Body of pancreas (tissue), 4 donors: ENCODE measurements around the gene DDHD1. TPM values are rescaled to one million over a fixed set of nuclear protein-coding genes. Genes with fewer than 3 reads are reported as not detected.

Experiments
- ATAC-seq: fragments of 150-250 bp; one replicate; pipeline ENCODE4 v1.9.1; 2016
- DNase-seq, 4 donors: peaks; one replicate each; pipeline ENCODE4 v3.0.0-alpha.2; 2019
- H3K27ac ChIP-seq, 4 donors: fragments of 200-600 bp; sonication (generic); 1 replicate in 3 of 4; 2 replicates in 1 of 4; pipeline versions ENCODE4 v1.5.1 to v1.6.1; 2016 to 2019; ENCODE audit warnings: mild to moderate bottlenecking in 1 of 4, mixed read lengths in 1 of 4, moderate library complexity in 1 of 4
- H3K27me3 ChIP-seq, 2 donors: fragments of 200-600 bp; sonication (generic); one replicate each; pipeline ENCODE4 v1.6.0; 2016; ENCODE audit warnings: mild to moderate bottlenecking in 1 of 2
- H3K36me3 ChIP-seq, 2 donors: fragments of 200-600 bp; sonication (generic); replicated peaks in 1 of 2; 2 replicates each; pipeline ENCODE4 v1.5.1; 2016; ENCODE audit warnings: low read depth in 2 of 2; ENCODE audit not compliant: insufficient read depth in 1 of 2
- H3K4me1 ChIP-seq: fragments of 200-600 bp; sonication (generic); one replicate; pipeline ENCODE4 v1.6.0; 2016
- H3K4me3 ChIP-seq, 2 donors: fragments of 200-600 bp; sonication (generic); 1 replicate in 1 of 2; 2 replicates in 1 of 2; pipeline ENCODE4 v1.5.1; 2016 to 2019
- H3K9me3 ChIP-seq, 3 donors: fragments of 200-600 bp; sonication (generic); 1 replicate in 2 of 3; 2 replicates in 1 of 3; pipeline ENCODE4 v1.5.1; 2016
- CTCF ChIP-seq, 7 experiments: fragments of 450-650 bp in 4 of 7; fragments of 200-600 bp in 3 of 7; sonication (generic) in 3 of 7; IDR thresholded peaks; one replicate each; pipeline ENCODE4 v1.5.1; 2016 to 2019; ENCODE audit warnings: antibody characterized with exemption in 7 of 7
- POLR2A ChIP-seq, 3 donors: fragments of 450-650 bp; IDR thresholded peaks; one replicate each; pipeline ENCODE4 v1.6.1; 2016; ENCODE audit warnings: antibody characterized with exemption in 3 of 3, mild to moderate bottlenecking in 2 of 3
- WGBS, 2 donors: methylation state at CpG; one replicate each; pipeline ENCODE4 v1.1.5; 2017; 5-methylcytosine and 5-hydroxymethylcytosine counted together
- intact Hi-C: fragments of 100-400 bp; cut with DNase I; formaldehyde crosslinking; loops from one replicate; pipeline ENCODE4 v1.15.1; 2023
- total RNA-seq, 2 donors: library from RNA; depleted of rRNA; stranded (reverse); fragments of >200 nt; gene quantifications; one replicate each; pipeline ENCODE4 v1.1.0, GENCODE V29; 2016

DDHD1 gene
- total RNA-seq, 2 donors from 2014 or later = 7.6 to 22.6 TPM

DNA sequence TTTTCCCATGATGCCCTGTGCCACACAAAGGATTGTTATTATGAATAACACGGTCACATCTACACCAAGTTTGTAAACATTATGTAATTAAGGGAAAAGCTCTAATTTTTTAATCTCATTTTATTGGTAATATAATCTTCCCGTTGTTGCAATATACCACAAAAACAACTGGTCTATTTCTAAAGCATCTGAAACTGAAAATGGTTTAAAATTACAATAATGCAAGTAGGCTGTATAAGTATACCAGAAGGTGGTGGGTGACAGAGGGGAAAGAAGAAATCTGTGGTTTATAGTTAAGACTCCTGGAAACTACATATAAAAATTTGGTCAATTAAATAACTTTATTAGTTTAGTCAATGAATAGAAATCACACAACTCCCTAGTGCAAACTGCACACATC, 5.2 kb downstream of the DDHD1 start:
- DNase-seq = no peak
- Histone ChIP-seq H3K27ac (no peak overlapping the region), H3K4me1 (peaks cover 10% of the 10 kb centered on the region), H3K27me3 (no peaks in the 10 kb centered on the region), H3K9me3 (no peaks in the 10 kb centered on the region), H3K4me3 (no peak overlapping the region), H3K36me3 (no peaks in the 10 kb centered on the region)
- intact Hi-C loops = no loop called here
- 88 to 94% methylated on average over 2 of the region's 2 CpGs for WGBS, 2 donors
- no peak for ATAC-seq
- TF ChIP-seq CTCF (IDR thresholded peaks at IDR 0.05) (no peak), POLR2A (IDR thresholded peaks at IDR 0.05) (no peak)

DNA sequence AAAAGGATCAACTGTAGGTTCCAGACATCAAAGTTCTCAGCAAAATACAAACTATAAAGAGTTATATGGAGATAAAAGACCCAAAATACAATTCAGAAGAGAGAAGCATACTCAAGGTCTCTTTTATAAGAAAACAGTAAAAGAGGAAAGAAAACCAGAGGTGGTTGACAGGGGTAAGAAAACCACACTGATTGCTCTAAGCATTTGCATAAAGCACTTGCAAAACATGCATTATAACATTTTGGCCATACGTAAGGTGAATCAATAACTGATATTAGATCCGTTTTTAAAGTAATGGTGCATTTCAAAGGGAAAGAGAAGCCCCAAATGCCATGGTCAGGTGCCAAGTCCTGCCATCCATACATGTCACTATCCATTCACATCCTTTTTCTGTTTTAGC, 5.9 kb downstream of the DDHD1 start:
- WGBS, 2 donors = 70 to 91% methylated on average over 2 of the region's 2 CpGs

GRCh38 chr14:53146739-53147138, 6.4 kb downstream of the DDHD1 start:
- no peaks in the 10 kb centered on the region for H3K27me3 ChIP-seq
- 72 to 75% methylated on average over 3 of the region's 3 CpGs for WGBS, 2 donors
- H3K36me3 ChIP-seq = no peaks in the 10 kb centered on the region
- H3K9me3 ChIP-seq = no peaks in the 10 kb centered on the region
- no peak overlapping the region for H3K27ac ChIP-seq
- H3K4me1 ChIP-seq = peaks cover 10% of the 10 kb centered on the region
- ATAC-seq (no peak), DNase-seq (no peak)
- intact Hi-C loops = no loop called here
- no peak overlapping the region for H3K4me3 ChIP-seq
- no peak for TF ChIP-seq CTCF (IDR thresholded peaks at IDR 0.05)
- no peak for TF ChIP-seq POLR2A (IDR thresholded peaks at IDR 0.05)

More for the DNA sequence above, 5.9 kb downstream of the DDHD1 start:
- Histone ChIP-seq H3K9me3 (no peaks in the 10 kb centered on the region), H3K27ac (no peak overlapping the region), H3K4me1 (peaks cover 10% of the 10 kb centered on the region), H3K27me3 (no peaks in the 10 kb centered on the region), H3K36me3 (no peaks in the 10 kb centered on the region), H3K4me3 (no peak overlapping the region)
- TF ChIP-seq CTCF (IDR thresholded peaks at IDR 0.05) (no peak), POLR2A (IDR thresholded peaks at IDR 0.05) (no peak)
- DNase-seq = no peak
- intact Hi-C loops = no loop called here
- ATAC-seq = no peak

DNA sequence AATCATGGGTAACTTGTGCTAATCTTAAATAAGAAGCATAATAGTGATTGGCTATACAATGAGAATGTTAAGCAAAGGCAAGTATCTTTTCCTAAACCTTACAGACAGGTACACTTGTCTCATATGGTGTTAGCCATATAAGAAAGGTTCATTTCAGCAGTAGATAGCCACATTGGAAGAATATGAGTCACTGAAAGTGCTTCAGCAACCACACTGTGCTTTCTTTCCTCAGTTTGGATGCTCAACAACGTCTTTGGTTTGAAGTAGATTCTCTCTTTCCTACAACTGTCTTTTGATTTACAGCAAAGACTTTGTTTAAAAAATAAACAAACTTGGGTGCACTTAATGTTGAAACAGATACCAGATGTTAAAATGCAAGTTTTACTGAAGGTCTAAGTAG, 8.9 kb downstream of the DDHD1 start:
- Histone ChIP-seq H3K4me3 (no peak overlapping the region), H3K4me1 (no peaks in the 10 kb centered on the region), H3K27ac (no peak overlapping the region), H3K36me3 (no peaks in the 10 kb centered on the region), H3K27me3 (no peaks in the 10 kb centered on the region), H3K9me3 (peaks cover 0 to 16% (median 0%) of the 10 kb centered on the region in 3 donors)
- no peak for DNase-seq
- 79 to 85% methylated on average over 1 of the region's 1 CpG for WGBS, 2 donors
- TF ChIP-seq CTCF (IDR thresholded peaks at IDR 0.05) (no peak), POLR2A (IDR thresholded peaks at IDR 0.05) (no peak)
- intact Hi-C loops = no loop called here
- no peak for ATAC-seq

DNA sequence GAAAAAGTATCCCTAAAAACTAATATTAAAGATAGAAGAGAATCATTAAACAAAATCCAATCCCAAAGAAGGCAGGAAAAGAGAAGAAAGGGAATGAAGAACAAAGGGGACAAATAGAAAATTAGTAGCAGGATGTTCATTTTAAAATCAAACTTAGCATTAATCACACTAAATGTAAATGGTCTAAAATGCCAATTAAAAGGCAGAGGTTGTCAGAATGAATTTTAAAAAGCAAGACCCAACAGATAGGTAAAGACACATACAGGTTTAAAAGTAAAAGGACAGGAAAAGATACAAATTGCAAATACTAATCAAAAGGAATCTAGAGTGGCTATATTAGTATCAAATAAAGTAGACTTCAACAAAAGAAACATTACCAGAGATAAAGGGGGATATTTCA, 12.5 kb downstream of the DDHD1 start:
- TF ChIP-seq POLR2A (IDR thresholded peaks at IDR 0.05) (no peak), CTCF (IDR thresholded peaks at IDR 0.05) (no peak)
- ATAC-seq (no peak), DNase-seq (no peak)
- Histone ChIP-seq H3K4me3 (no peak overlapping the region), H3K27me3 (no peaks in the 10 kb centered on the region), H3K36me3 (no peaks in the 10 kb centered on the region), H3K9me3 (peaks cover 0 to 16% (median 0%) of the 10 kb centered on the region in 3 donors), H3K27ac (no peak overlapping the region), H3K4me1 (no peaks in the 10 kb centered on the region)
- intact Hi-C loops = no loop called here
